Measurements from ENCODE around the gene RFC4. TPM values are rescaled to one million over a fixed set of nuclear protein-coding genes. Genes with fewer than 3 reads are reported as not detected.
A peak's percentile ranks its signal among the peaks of the same experiment; 100 is the strongest.

Gene RFC4
- total and polyA plus RNA-seq, 9 of the 15 experiments (the other 6 are each of a cell fraction or from before 2014, with no cell fraction given): 105 to 227 (median 180) TPM

DNA sequence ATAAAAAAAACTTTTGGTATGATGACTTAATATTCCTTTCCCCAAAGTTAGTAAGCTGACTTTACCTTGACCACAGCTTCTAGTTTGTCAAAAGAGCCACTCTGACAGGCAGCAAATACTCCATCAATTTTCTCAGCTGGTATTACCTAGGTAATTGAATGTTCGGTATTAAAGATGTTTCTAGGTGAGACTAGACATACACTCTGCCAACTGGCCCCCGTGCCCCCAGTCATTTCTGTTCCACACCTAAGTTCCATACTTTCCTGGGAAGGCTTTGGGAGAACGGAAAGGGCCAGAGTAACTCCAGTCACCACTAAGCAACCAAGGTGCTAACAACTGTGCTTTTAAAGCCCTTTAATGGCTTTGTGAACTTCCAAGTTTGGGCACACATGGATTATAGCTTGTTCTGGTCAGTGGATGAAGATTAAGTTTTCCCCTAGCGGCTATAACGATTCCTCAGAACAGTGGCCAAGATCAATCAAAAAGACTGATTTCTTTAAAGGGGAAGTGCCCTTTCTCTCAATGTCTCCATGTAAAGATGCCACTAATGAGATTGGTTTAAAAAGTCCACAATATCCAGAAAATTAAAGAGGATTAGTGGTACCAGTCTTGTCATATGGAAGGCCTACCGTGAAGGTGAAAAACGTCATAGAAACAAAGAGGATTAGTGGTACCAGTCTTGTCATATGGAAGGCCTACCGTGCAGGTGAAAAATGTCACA lies 15.9 kb downstream of the RFC4 start (continued):
- TF ChIP-seq TCF7 (IDR thresholded peaks at IDR 0.05; ENCODE audit: borderline replicate concordance) (no peak), GABPB2 (CRISPR knock-in tag; conservative IDR thresholded peaks at IDR 0.05) (no peak), NFE2L1 (tag; IDR thresholded peaks at IDR 0.05; ENCODE audit: borderline replicate concordance, low read depth) (no peak), DIDO1 (tag; IDR thresholded peaks at IDR 0.05; ENCODE audit: low read depth) (no peak), RFX7 (CRISPR knock-in tag; IDR thresholded peaks at IDR 0.05) (peak; percentile 73; the same call in 1 of the 2 replicates), KDM4B (IDR thresholded peaks at IDR 0.05; ENCODE audit: borderline replicate concordance in 2 of 2, low read depth in 1 of 2) (no peak), MTF1 (CRISPR knock-in tag; IDR thresholded peaks at IDR 0.05; ENCODE audit: borderline replicate concordance) (no peak), PPARD (CRISPR knock-in tag; IDR thresholded peaks at IDR 0.05) (no peak), CBX5 (IDR thresholded peaks at IDR 0.05; ENCODE audit: borderline replicate concordance, low read depth) (no peak), ZZZ3 (IDR thresholded peaks at IDR 0.05) (no peak), ZNF696 (CRISPR knock-in tag; conservative IDR thresholded peaks at IDR 0.05) (no peak), MIER1 (IDR thresholded peaks at IDR 0.05; ENCODE audit: low read depth) (no peak), MCM2 (IDR thresholded peaks at IDR 0.05; ENCODE audit: low read depth) (no peak), CCNT2 (IDR thresholded peaks at IDR 0.05; ENCODE audit: borderline replicate concordance, extremely low read depth, insufficient read length, low read depth, low read length) (no peak), PML (IDR thresholded peaks at IDR 0.05; ENCODE audit: low read length) (peak; percentile 43), CREB1 (IDR thresholded peaks at IDR 0.05) (peak; percentile 24; the same call in 1 of the 2 replicates), CREB1 (CRISPR knock-in tag; IDR thresholded peaks at IDR 0.05) (no peak)
- TF ChIP-seq, protein P1, sequence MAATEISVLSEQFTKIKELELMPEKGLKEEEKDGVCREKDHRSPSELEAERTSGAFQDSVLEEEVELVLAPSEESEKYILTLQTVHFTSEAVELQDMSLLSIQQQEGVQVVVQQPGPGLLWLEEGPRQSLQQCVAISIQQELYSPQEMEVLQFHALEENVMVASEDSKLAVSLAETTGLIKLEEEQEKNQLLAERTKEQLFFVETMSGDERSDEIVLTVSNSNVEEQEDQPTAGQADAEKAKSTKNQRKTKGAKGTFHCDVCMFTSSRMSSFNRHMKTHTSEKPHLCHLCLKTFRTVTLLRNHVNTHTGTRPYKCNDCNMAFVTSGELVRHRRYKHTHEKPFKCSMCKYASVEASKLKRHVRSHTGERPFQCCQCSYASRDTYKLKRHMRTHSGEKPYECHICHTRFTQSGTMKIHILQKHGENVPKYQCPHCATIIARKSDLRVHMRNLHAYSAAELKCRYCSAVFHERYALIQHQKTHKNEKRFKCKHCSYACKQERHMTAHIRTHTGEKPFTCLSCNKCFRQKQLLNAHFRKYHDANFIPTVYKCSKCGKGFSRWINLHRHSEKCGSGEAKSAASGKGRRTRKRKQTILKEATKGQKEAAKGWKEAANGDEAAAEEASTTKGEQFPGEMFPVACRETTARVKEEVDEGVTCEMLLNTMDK (IDR thresholded peaks at IDR 0.05; ENCODE audit: borderline replicate concordance, insufficient read depth, low read depth, low read length, poor library complexity, severe bottlenecking): no peak
- TF ChIP-seq, protein P2, sequence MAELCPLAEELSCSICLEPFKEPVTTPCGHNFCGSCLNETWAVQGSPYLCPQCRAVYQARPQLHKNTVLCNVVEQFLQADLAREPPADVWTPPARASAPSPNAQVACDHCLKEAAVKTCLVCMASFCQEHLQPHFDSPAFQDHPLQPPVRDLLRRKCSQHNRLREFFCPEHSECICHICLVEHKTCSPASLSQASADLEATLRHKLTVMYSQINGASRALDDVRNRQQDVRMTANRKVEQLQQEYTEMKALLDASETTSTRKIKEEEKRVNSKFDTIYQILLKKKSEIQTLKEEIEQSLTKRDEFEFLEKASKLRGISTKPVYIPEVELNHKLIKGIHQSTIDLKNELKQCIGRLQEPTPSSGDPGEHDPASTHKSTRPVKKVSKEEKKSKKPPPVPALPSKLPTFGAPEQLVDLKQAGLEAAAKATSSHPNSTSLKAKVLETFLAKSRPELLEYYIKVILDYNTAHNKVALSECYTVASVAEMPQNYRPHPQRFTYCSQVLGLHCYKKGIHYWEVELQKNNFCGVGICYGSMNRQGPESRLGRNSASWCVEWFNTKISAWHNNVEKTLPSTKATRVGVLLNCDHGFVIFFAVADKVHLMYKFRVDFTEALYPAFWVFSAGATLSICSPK (IDR thresholded peaks at IDR 0.05; ENCODE audit: borderline replicate concordance): no peak
- TF ChIP-seq, protein P3, sequence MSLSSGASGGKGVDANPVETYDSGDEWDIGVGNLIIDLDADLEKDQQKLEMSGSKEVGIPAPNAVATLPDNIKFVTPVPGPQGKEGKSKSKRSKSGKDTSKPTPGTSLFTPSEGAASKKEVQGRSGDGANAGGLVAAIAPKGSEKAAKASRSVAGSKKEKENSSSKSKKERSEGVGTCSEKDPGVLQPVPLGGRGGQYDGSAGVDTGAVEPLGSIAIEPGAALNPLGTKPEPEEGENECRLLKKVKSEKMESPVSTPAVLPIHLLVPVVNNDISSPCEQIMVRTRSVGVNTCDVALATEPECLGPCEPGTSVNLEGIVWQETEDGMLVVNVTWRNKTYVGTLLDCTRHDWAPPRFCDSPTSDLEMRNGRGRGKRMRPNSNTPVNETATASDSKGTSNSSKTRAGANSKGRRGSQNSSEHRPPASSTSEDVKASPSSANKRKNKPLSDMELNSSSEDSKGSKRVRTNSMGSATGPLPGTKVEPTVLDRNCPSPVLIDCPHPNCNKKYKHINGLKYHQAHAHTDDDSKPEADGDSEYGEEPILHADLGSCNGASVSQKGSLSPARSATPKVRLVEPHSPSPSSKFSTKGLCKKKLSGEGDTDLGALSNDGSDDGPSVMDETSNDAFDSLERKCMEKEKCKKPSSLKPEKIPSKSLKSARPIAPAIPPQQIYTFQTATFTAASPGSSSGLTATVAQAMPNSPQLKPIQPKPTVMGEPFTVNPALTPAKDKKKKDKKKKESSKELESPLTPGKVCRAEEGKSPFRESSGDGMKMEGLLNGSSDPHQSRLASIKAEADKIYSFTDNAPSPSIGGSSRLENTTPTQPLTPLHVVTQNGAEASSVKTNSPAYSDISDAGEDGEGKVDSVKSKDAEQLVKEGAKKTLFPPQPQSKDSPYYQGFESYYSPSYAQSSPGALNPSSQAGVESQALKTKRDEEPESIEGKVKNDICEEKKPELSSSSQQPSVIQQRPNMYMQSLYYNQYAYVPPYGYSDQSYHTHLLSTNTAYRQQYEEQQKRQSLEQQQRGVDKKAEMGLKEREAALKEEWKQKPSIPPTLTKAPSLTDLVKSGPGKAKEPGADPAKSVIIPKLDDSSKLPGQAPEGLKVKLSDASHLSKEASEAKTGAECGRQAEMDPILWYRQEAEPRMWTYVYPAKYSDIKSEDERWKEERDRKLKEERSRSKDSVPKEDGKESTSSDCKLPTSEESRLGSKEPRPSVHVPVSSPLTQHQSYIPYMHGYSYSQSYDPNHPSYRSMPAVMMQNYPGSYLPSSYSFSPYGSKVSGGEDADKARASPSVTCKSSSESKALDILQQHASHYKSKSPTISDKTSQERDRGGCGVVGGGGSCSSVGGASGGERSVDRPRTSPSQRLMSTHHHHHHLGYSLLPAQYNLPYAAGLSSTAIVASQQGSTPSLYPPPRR (CRISPR knock-in tag; IDR thresholded peaks at IDR 0.05; ENCODE audit: borderline replicate concordance): no peak

All from K562 (cell line).